HG02623 (cell line): ENCODE measurements around the gene RSPO1.
"Not testable (repeated sequence)": the region's sequence is repeated elsewhere in the genome, so short reads cannot be mapped to it uniquely, and the experiment has no call there.

Source experiments
- ATAC-seq: cut with Tn5 transposase; IDR thresholded peaks from one replicate; pipeline ENCODE4 v1.9.1; 2021; ENCODE audit warnings: moderate library complexity; ENCODE audit not compliant: unreplicated experiment

The RSPO1 gene, protein sequence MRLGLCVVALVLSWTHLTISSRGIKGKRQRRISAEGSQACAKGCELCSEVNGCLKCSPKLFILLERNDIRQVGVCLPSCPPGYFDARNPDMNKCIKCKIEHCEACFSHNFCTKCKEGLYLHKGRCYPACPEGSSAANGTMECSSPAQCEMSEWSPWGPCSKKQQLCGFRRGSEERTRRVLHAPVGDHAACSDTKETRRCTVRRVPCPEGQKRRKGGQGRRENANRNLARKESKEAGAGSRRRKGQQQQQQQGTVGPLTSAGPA

GRCh38 chr1:37634244-37634991 lies at the start of gene RSPO1:
TSS of gene RSPO1 (minus strand) at chr1:37634892. CDS start at chr1:37629661, 5,231 bp downstream.
- no peak for ATAC-seq

- not testable (repeated sequence) for ATAC-seq
Measured at GRCh38 chr1:37684182-37684581, 49.5 kb upstream of the RSPO1 start.

DNA sequence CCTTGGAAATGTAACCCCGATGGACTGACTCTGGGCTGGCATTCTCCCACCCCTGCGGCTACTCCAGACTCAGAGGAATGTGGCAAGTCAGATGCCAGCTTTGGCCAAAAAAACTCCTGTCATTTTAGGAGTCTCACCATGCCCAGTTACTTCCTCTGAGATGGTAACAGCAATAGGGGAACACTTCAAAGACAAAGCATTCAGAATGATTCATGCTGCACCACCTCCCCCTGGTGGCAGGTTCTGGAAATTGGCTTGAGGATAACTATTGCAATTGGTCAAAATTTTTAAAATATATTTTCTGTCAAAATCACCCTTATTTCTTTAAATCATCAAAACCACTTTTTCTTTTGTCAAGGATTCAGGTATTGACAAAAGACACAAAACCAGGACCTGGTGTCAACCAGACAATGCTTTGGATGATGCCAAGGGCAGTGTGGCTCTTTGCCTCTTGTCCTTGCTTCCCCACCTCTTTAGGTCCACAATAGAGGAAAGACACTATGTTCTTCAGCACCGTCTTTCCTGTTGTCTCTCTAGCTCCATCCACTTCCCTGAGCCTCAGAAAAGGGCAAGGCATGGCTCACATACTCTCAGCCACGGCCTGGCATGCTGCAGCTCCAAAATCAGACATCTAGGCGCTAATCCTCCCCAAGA lies 47.8 kb upstream of the RSPO1 start:
- ATAC-seq = no peak

DNA sequence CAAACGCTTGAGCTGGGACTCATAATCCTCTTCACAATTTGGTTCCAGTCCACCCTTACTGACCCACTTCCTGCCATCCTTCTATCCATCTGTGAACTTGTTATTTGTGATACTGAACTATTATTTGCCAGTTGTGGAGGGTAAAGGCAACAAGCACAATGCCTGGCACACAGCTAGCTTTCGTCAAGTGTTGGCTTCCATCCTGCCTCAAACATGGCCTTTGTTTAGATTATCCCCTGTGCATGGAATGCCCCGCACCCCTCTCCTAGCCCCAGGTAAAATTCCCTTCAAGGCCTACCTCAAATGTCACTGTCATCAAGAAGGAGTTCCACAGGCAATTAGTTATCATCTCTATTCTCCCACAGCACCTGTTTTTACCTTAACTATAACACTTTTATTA lies 46.2 kb upstream of the RSPO1 start:
- ATAC-seq = no peak

- no peak for ATAC-seq
Measured at GRCh38 chr1:37677808-37678207, 43.1 kb upstream of the RSPO1 start.

DNA sequence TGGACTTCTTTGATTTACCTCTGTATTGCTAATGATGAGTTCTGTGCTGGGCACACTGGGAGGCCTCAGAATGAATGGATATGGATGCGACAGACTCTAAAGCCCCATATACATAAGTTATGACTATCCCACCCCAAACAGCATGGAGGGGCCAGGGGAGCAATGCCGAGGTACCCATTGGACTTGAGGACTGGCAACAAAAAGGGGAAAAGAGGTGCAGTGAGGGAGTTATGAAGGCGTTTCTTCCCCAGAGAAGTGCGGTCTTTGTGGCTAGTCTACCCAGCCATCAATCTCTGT lies 42.4 kb upstream of the RSPO1 start:
- no peak for ATAC-seq

DNA sequence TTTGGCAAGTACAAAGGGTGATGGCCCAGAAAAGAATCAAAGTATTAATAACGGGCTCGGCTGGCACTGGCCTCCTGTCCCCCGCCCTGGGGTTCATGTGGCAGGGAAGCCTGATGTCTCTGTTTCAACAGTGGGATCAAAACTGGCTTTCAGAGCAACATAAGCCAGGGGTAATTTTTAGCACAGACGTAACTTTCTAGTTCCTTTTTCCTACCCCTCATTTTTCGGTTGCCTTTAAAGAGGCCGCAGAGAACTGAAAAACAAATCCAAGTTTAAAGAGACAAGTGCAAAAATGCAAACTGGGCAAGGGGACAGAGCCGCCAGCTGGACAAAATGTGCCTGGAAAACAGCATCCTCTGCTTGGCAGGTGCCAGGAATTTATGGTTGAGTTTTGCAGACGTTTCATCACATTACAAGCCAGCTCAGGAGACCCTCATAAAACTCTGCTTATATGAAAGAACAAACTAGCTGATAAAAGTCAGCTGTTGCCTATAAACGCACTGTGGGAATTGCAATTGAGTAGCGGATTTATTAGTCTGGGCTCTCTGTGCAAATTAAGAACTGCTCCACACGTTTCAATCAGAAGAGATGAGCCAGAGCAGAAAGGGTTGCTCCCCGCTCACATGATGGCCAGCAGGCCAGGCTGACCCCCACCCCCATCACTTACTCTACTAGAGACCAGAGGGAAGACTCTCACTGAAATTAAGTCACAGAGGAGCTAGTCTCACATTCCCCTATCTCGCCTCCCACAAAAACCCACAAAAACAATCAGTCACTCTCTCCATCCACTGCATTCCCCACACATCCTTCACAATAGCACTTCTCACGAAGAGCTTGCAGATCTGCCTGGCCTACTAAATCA lies 41.8 kb upstream of the RSPO1 start:
- ATAC-seq = no peak

DNA sequence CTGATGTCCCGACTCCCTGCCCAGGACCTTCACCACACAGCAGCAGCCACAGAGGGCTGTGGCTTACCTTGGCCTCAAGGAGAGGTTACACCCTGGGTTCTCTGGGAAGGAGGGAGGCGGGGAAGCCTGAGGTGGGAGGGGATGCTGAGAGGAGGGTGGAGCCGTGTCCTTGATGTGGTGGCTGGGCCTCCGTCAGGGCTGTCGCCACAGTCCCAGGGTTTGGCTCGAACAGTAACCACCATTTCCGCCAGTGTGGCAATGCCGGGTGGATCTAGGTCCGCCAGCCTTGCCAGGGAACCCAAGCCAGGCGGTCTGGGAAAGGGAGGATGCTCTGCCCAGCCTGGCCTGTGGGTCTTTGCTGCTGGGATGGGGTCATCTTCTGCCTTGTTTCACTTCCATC lies 39.2 kb upstream of the RSPO1 start:
- no peak for ATAC-seq

DNA sequence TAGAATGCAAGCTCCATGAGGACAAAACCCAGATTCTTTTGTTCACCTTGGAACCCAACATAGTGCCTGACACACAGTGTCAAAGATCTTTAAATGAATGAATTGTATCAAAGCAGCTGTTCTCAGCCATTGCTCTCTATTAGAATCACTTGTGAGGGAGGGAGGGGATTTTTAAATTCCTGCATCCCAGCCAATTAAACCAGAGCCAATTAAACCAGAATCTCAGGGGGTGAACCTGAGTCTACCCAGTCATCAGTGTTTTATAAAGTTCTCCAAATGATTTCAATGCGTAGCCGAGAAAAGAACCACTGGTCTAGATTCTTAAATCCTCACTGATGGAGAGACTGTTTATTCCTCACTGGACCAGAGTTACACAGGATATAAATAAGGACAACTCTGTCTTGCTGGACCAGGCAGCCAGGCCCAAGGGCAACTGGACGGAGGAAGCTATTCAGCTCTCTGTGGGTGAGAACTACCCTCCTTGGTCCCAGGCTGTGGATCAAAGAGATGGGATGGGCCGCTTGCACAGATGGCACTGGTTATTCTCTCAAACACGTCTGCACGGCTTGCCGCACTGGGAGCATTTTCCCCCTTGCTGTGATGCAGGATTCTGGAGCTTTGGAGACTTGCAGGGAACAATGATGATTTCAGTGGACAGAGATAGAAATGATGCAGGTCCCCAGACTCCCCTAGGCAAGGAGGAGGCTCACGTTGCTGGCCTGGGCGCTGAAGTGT lies 37.6 kb upstream of the RSPO1 start:
- ATAC-seq = no peak

GRCh38 chr1:37671261-37671660 lies 36.6 kb upstream of the RSPO1 start:
- ATAC-seq = no peak

- ATAC-seq = no peak
Measured at GRCh38 chr1:37670133-37670532, 35.4 kb upstream of the RSPO1 start.

DNA sequence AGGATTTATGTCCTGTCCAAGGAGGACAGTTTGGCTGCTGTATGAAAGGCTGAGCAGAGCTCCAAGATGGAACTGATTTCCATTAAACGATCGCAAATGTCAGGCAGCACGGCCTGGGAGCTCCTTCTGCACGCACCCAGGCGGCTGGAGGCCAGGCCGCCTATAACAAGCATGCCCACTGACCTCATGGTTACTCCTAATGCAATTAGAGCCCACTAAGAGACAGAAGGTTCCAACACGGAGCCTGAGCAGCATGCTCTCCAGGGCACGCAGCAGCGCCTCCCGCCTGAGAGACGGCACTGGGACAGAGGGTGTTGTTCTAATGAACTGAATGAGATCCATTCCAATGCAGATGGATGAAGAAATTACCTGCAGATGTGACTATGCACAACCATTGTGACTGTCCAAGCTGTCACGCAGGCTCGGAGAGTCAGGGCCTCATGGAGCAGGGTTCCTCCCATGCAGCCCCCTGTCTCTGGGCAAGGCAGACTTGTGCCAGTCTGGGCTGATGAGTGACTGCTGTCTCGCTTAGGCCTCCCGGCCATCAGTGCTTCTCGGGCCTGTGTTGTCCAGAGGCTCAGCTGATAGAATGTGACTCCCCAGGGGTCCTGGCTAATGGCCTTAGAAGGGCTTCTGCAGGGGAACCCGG lies 32.5 kb upstream of the RSPO1 start:
- no peak for ATAC-seq

DNA sequence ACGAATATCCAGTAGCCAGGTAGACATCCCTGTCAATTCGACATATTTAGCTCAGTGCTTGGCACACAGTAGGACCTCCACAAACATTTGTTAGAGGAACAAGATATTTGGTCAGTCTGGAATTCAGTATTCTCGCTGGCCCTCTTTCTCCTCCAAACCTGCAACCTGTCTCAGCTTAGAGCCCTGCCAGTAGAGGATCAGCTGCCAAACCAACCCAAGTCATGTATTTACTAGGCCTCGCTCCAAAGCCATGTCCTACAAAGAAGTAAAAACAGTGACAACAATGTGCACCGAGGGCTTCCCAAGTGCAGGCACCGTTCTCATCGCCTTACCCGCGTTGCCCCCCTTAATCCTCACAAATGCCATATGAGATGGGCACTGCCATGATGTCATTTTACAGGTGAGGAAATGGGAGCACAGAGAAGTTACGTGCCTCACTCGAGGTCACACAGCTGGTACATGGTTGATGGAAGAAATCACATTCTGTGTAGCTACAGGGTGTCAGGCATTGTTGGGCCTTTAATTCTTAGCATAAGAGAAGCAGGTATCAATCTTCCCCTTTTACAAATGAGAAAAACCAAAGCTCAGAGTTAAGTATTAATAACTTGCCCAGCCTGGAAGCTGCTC lies 31.7 kb upstream of the RSPO1 start:
- no peak for ATAC-seq

GRCh38 chr1:37663426-37664000 lies 28.8 kb upstream of the RSPO1 start:
- ATAC-seq = no peak

DNA sequence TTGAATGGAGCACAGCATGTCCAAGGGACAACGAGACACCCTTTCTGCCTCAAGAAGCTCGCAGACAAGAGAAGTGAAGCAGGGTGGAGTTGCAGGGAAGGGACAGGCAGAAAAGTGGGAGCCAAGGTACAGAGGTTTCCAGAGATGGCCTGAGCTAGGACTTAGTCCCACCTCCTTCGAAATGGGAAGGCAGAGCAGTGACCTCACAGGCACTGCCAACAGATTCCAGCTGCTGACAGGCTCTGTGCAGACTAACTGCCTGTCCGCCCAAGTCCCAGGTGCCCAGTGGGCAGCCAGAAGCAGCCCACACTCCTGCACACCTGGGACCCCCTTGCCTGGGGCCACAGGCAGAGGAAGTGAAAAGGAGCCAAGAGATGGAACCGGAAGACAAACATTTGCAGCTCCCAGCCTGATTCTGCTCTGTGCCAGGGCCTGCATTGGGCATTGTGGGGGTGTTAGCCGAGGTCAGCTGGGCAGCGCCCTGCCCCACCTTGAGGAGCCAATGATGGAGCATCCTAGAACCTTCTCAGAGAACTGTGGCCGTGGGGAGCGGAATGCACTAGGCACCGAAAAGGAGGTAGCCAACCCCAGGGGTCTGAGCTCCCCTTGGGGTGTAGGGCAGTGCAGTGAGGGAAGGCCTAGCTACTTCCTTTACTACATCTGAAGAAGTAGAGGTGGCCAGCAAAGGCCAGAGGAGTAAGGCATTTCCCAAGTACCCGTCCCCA lies 27.5 kb upstream of the RSPO1 start:
- no peak for ATAC-seq

DNA sequence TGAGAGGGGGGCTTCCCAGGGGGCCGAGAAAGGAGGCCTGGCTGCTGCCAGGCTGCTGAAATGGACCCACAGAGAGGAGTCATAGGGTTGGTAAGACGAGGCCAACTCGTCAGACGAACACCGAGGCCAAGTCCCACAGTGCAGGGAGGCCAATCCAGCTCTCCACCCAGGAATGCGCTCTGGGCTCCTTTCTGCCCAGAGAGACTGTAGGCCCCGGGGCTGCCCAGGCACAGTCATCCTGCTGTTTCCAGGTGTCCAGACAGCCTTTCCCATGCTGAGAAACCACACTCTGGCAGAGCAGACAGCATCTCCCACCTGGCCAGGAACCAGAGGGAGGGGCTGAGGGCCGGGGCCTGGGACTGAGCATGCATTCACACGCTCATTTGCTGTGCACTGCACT lies 26.7 kb upstream of the RSPO1 start:
- no peak for ATAC-seq

DNA sequence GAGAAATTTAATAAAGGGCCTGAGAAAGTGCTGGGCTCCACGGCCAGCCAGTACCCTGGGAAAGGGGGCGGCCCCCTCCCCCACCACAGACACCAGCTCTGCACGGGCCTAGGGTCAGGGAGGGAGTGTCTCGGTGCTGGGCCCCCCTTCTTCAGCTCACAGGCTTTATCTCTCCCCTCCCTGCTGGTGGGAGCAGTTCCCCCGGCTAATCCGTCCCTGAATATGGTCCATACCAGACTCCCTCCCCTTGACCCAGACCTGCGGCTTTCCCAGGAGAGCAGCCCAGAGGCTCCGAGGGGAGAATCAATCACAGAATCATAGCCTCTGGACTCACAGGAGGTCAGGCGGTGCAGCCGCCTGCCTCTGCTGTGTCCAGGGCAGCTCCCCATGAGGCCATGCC lies 26.0 kb upstream of the RSPO1 start:
- ATAC-seq = no peak

DNA sequence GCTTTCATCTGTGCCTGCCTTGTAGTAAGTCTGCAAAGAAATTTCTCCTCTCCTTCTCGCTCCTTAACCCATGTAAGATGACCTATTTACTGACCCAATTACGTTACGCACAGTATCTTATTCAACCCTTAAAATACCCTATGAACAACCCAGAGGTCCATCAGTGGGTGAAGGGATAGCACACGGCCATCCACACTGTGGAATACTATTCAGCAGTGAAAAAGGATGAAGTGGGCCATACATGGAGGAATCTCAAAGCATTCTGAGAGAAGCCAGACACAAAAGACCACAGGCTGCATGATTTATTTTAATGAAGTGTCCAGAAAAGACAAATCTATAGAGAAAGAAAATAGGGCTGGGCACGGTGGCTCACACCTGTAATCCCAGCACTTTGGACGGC lies 23.8 kb upstream of the RSPO1 start:
- no peak for ATAC-seq
